CD4-positive, alpha-beta T cell treated with Interleukin-17A for 4 hours (primary cell): ENCODE measurements around the gene AVPR1B.

Experiments used
- DNase-seq: peaks from one replicate; pipeline ENCODE4 v3.0.0-alpha.2; 2020; ENCODE audit warnings: mixed read lengths

AVPR1B gene

GRCh38 chr1:206117151-206117948 is at the start of gene AVPR1B:
Gene AVPR1B, minus strand, starts transcription at chr1:206117388. Its CDS starts 498 bp downstream, at chr1:206116890.
- DNase-seq = no peak

- no peak for DNase-seq
Measured at GRCh38 chr1:206145771-206146290, 28.6 kb upstream of the AVPR1B start.

- no peak for DNase-seq
Measured at GRCh38 chr1:206144605-206145004, 27.4 kb upstream of the AVPR1B start.

GRCh38 chr1:206143537-206144172 is 26.5 kb upstream of the AVPR1B start:
- DNase-seq = no peak

- no peak for DNase-seq
Measured at GRCh38 chr1:206142770-206143169, 25.6 kb upstream of the AVPR1B start.

- no peak for DNase-seq
Measured at GRCh38 chr1:206142011-206142410, 24.8 kb upstream of the AVPR1B start.

GRCh38 chr1:206136241-206136640 is 19.1 kb upstream of the AVPR1B start:
- no peak for DNase-seq

- DNase-seq = no peak
Measured at GRCh38 chr1:206135248-206135647, 18.1 kb upstream of the AVPR1B start.

- DNase-seq = no peak
Measured at GRCh38 chr1:206133751-206134415, 16.7 kb upstream of the AVPR1B start.

- DNase-seq = no peak
Measured at GRCh38 chr1:206131037-206131436, 13.8 kb upstream of the AVPR1B start.

GRCh38 chr1:206128196-206128595 is 11.0 kb upstream of the AVPR1B start:
- DNase-seq = no peak

- DNase-seq = no peak
Measured at GRCh38 chr1:206127336-206127735, 10.1 kb upstream of the AVPR1B start.

GRCh38 chr1:206125346-206125745 is 8.2 kb upstream of the AVPR1B start:
- no peak for DNase-seq

- no peak for DNase-seq
Measured at GRCh38 chr1:206122686-206123085, 5.5 kb upstream of the AVPR1B start.

GRCh38 chr1:206121269-206121668 is 4.1 kb upstream of the AVPR1B start:
- no peak for DNase-seq

- no peak for DNase-seq
Measured at GRCh38 chr1:206120406-206120805, 3.2 kb upstream of the AVPR1B start.

- DNase-seq = no peak
Measured at GRCh38 chr1:206116873-206117150, 376 bp downstream of the AVPR1B start.

- DNase-seq = no peak
Measured at GRCh38 chr1:206116191-206116872, 856 bp downstream of the AVPR1B start.

- DNase-seq = no peak
Measured at GRCh38 chr1:206115791-206116190, 1.4 kb downstream of the AVPR1B start.

- no peak for DNase-seq
Measured at GRCh38 chr1:206114692-206115640, 2.2 kb downstream of the AVPR1B start.

- no peak for DNase-seq
Measured at GRCh38 chr1:206112600-206113301, 4.4 kb downstream of the AVPR1B start.
